Osteoblast (primary cell): Measurements from ENCODE around the gene KIF26B. TPM values are rescaled to one million over a fixed set of nuclear protein-coding genes. Genes with fewer than 3 reads are reported as not detected.

Source experiments
- DNase-seq: peaks from one replicate; pipeline ENCODE4 v3.0.0; 2011; ENCODE audit warnings: low spot score, mixed read lengths; ENCODE audit not compliant: insufficient read length; ENCODE audit errors: missing footprints
- H2AFZ ChIP-seq: 2 replicates; pipeline ENCODE4 v1.6.0; 2011; ENCODE audit warnings: mild to moderate bottlenecking, low read length
- H3K27ac ChIP-seq: 2 replicates; pipeline ENCODE4 v1.5.1; 2011; ENCODE audit warnings: mild to moderate bottlenecking, low read depth, low read length, moderate library complexity
- H3K27me3 ChIP-seq: 2 replicates; pipeline ENCODE4 v1.6.0; 2012; ENCODE audit warnings: mild to moderate bottlenecking, control low read depth, inconsistent platforms, low read length, moderate library complexity; ENCODE audit not compliant: insufficient read depth
- H3K36me3 ChIP-seq: 2 replicates; pipeline ENCODE4 v1.5.1; 2011; ENCODE audit warnings: mild to moderate bottlenecking, low read length, control low read depth, moderate library complexity; ENCODE audit not compliant: insufficient read depth
- H3K4me1 ChIP-seq: 2 replicates; pipeline ENCODE4 v1.5.1; 2011; ENCODE audit warnings: mild to moderate bottlenecking, low read length, control low read depth, moderate library complexity; ENCODE audit not compliant: insufficient read depth
- H3K4me2 ChIP-seq: 2 replicates; pipeline ENCODE4 v1.6.0; 2011; ENCODE audit warnings: mild to moderate bottlenecking, low read length; ENCODE audit not compliant: insufficient read depth
- H3K4me3 ChIP-seq: fragments of 200-600 bp; sonication (generic); 3 replicates; pipeline ENCODE4 v1.5.1; 2012; ENCODE audit warnings: mild to moderate bottlenecking, low read length, inconsistent platforms; ENCODE audit not compliant: insufficient read depth
- H3K79me2 ChIP-seq: 2 replicates; pipeline ENCODE4 v1.6.0; 2012; ENCODE audit warnings: mild to moderate bottlenecking, low read length, control low read depth, inconsistent platforms; ENCODE audit not compliant: insufficient read depth
- H3K9me3 ChIP-seq: 2 replicates; pipeline ENCODE4 v1.5.1; 2011; ENCODE audit warnings: low read depth, low read length, control low read depth
- H4K20me1 ChIP-seq: 2 replicates; pipeline ENCODE4 v1.6.0; 2012; ENCODE audit warnings: mild to moderate bottlenecking, low read length, control low read depth; ENCODE audit not compliant: insufficient read depth
- total RNA-seq: library from RNA; depleted of rRNA; stranded (reverse); fragments of >200 nt; gene quantifications from 2 replicates; pipeline ENCODE4 v1.2.3, GENCODE V29; 2012
- TF ChIP-seq, protein P1 (sequence below): IDR thresholded peaks from 2 replicates; pipeline ENCODE4 v1.5.1; 2011; ENCODE audit warnings: mild to moderate bottlenecking, low read depth, low read length, moderate library complexity; ENCODE audit errors: extremely low read depth

Gene KIF26B
- total RNA-seq, 1 donor, result 22.1 TPM

GRCh38 chr1:245131026-245131393 lies 23.8 kb upstream of the KIF26B start:
- Histone ChIP-seq H3K36me3 (no peaks in the 10 kb centered on the region), H3K4me1 (peaks cover 4% of the 10 kb centered on the region), H3K27me3 (no peaks in the 10 kb centered on the region), H2AFZ (no peak overlapping the region), H3K4me2 (no peak overlapping the region), H4K20me1 (no peaks in the 10 kb centered on the region), H3K27ac (no peak overlapping the region), H3K9me3 (no peaks in the 10 kb centered on the region), H3K4me3 (no peak overlapping the region), H3K79me2 (no peaks in the 10 kb centered on the region)
- no peak for DNase-seq
- TF ChIP-seq, protein P1, sequence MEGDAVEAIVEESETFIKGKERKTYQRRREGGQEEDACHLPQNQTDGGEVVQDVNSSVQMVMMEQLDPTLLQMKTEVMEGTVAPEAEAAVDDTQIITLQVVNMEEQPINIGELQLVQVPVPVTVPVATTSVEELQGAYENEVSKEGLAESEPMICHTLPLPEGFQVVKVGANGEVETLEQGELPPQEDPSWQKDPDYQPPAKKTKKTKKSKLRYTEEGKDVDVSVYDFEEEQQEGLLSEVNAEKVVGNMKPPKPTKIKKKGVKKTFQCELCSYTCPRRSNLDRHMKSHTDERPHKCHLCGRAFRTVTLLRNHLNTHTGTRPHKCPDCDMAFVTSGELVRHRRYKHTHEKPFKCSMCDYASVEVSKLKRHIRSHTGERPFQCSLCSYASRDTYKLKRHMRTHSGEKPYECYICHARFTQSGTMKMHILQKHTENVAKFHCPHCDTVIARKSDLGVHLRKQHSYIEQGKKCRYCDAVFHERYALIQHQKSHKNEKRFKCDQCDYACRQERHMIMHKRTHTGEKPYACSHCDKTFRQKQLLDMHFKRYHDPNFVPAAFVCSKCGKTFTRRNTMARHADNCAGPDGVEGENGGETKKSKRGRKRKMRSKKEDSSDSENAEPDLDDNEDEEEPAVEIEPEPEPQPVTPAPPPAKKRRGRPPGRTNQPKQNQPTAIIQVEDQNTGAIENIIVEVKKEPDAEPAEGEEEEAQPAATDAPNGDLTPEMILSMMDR, result no peak

DNA sequence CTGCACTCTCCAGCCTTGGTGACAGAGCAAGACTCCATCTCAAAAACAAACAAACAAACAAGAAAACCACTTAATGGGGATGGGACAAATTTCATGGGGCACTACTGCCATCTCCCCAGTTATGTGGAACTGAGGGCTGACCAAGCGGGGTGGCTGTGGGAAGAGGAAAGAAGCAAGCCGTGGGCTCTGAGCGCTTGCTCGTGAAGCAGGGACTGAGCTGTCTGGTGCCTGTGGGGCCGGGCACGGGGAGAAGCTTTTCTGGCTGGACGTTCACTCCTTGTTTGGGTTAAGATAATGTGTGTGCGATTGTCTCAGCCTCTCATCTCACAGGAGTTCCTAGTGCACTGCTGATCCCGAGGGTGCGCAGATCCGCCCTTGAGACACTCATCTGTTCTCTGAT lies 22.0 kb upstream of the KIF26B start:
- Histone ChIP-seq H3K36me3 (no peaks in the 10 kb centered on the region), H3K27me3 (peaks cover 5% of the 10 kb centered on the region), H3K9me3 (no peaks in the 10 kb centered on the region), H3K4me1 (peaks cover 4% of the 10 kb centered on the region), H2AFZ (no peak overlapping the region), H4K20me1 (no peaks in the 10 kb centered on the region), H3K4me2 (no peak overlapping the region), H3K79me2 (no peaks in the 10 kb centered on the region), H3K4me3 (no peak overlapping the region), H3K27ac (no peak overlapping the region)
- no peak for DNase-seq
- TF ChIP-seq, protein P1, result no peak

- H2AFZ ChIP-seq, result no peak overlapping the region
- no peak overlapping the region for H3K27ac ChIP-seq
- no peak overlapping the region for H3K4me3 ChIP-seq
- no peaks in the 10 kb centered on the region for H3K36me3 ChIP-seq
- no peaks in the 10 kb centered on the region for H3K9me3 ChIP-seq
- H4K20me1 ChIP-seq, result no peaks in the 10 kb centered on the region
- peaks cover 10% of the 10 kb centered on the region for H3K27me3 ChIP-seq
- DNase-seq, result no peak
- no peak overlapping the region for H3K4me2 ChIP-seq
- no peaks in the 10 kb centered on the region for H3K79me2 ChIP-seq
- H3K4me1 ChIP-seq, result peaks cover 4% of the 10 kb centered on the region
- TF ChIP-seq, protein P1, result no peak
Measured at GRCh38 chr1:245133995-245134715, 20.6 kb upstream of the KIF26B start.

- H3K4me1 ChIP-seq, result no peaks in the 10 kb centered on the region
- no peaks in the 10 kb centered on the region for H3K79me2 ChIP-seq
- H2AFZ ChIP-seq, result no peak overlapping the region
- TF ChIP-seq, protein P1, result no peak
- H3K27me3 ChIP-seq, result peaks cover 16% of the 10 kb centered on the region
- H3K4me3 ChIP-seq, result no peak overlapping the region
- H3K4me2 ChIP-seq, result no peak overlapping the region
- no peaks in the 10 kb centered on the region for H4K20me1 ChIP-seq
- H3K27ac ChIP-seq, result no peak overlapping the region
- no peaks in the 10 kb centered on the region for H3K9me3 ChIP-seq
- no peak for DNase-seq
- H3K36me3 ChIP-seq, result no peaks in the 10 kb centered on the region
Measured at GRCh38 chr1:245142171-245142798, 12.5 kb upstream of the KIF26B start.
